Neural progenitor cell (in vitro differentiated cells): ENCODE results near the gene CASR.

Source experiments
- CTCF ChIP-seq: fragments of 200-600 bp; sonication (generic); IDR thresholded peaks from 2 replicates; pipeline ENCODE4 v1.5.1; 2017; ENCODE audit warnings: antibody characterized with exemption, mild to moderate bottlenecking
- EZH2 ChIP-seq: fragments of 200-600 bp; sonication (generic); IDR thresholded peaks from 2 replicates; pipeline ENCODE4 v1.6.1; 2017; ENCODE audit warnings: antibody characterized with exemption, mild to moderate bottlenecking, moderate library complexity
- EZH2phosphoT487 ChIP-seq: fragments of 200-600 bp; sonication (generic); IDR thresholded peaks from 2 replicates; pipeline ENCODE4 v1.6.1; 2017; ENCODE audit warnings: antibody characterized with exemption

GRCh38 chr3:122315619-122316018 is 132.2 kb downstream of the CASR start:
- TF ChIP-seq CTCF (peak; percentile 11), EZH2 (no peak), EZH2phosphoT487 (no peak)
